Bronchial epithelial cell (primary cell): Measurements from ENCODE around the gene SH3GL1. TPM values are rescaled to one million over a fixed set of nuclear protein-coding genes. Genes with fewer than 3 reads are reported as not detected.
"Not testable (repeated sequence)": the region's sequence is repeated elsewhere in the genome, so short reads cannot be mapped to it uniquely, and the experiment has no call there.

Experiments used
- DNase-seq: peaks from one replicate; pipeline ENCODE4 v3.0.0-alpha.2; 2010; ENCODE audit warnings: low read depth
- FAIRE-seq: peaks from 2 replicates; lab custom pipeline; 2011; peaks lifted over from hg19 to GRCh38; lab: Jason Lieb, UNC
- H3K27me3 ChIP-seq: 2 replicates; pipeline ENCODE4 v1.5.1; 2011; ENCODE audit warnings: low read length; ENCODE audit not compliant: control insufficient read depth, insufficient read depth
- H3K36me3 ChIP-seq: 2 replicates; pipeline ENCODE4 v1.5.1; 2011; ENCODE audit warnings: low read length; ENCODE audit not compliant: control insufficient read depth, insufficient read depth
- H3K4me3 ChIP-seq: 2 replicates; pipeline ENCODE4 v1.5.1; 2011; ENCODE audit warnings: mild to moderate bottlenecking, low read depth, low read length, control low read depth
- CTCF ChIP-seq: IDR thresholded peaks from 2 replicates; pipeline ENCODE4 v1.5.1; 2011; ENCODE audit warnings: mild to moderate bottlenecking, moderate library complexity, low read length, control low read depth, inconsistent platforms; ENCODE audit not compliant: insufficient read depth, severe bottlenecking
- total RNA-seq: library from RNA; depleted of rRNA; stranded (reverse); fragments of >200 nt; gene quantifications from 2 replicates; pipeline ENCODE4 v1.2.1, GENCODE V29; 2014

Gene SH3GL1
- total RNA-seq, 1 donor from 2014 or later = 23.4 TPM

- no peak for FAIRE-seq
- H3K4me3 ChIP-seq = peak within 1 kb of the TSS; percentile 73
- no peaks in the 10 kb centered on the region for H3K27me3 ChIP-seq
- TF ChIP-seq CTCF = no peak
- H3K36me3 ChIP-seq = no peaks in the 10 kb centered on the region
- DNase-seq = peak; percentile 85
Measured at GRCh38 chr19:4338441-4339355, 61.6 kb downstream of the SH3GL1 start, which contains the start of gene STAP2. TSS of gene STAP2 (minus strand) at chr19:4338827. CDS start at chr19:4338753, 74 bp downstream.

DNA sequence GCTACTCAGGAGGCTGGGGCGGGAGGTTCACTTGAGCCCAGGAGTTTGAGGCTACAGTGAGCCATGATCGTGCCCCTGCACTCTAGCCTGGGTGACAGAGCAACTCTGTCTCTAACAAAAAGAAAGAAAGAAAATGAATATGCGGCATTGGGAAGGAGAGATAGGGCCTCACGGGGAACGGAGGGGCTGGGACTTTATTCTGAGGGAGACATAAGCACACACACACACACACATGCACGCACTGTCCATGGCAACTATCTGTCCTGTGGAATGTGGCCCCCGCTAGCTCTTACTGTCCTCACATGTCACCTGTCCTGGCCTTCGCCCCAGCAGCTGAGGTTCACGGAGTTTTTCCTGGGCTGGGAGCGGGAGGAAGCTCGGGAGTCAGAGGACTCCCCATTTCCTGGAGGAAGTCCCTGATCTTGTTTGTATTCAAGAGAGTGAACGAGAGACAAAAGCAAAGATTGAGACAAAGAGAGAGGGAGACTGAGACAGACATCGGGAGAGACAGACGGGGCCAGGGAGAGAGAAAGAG is 62.4 kb downstream of the SH3GL1 start:
- no peak for TF ChIP-seq CTCF
- no peak for FAIRE-seq
- no peaks in the 10 kb centered on the region for H3K27me3 ChIP-seq
- H3K4me3 ChIP-seq = peak overlapping the region; percentile 73
- no peak for DNase-seq
- no peaks in the 10 kb centered on the region for H3K36me3 ChIP-seq

GRCh38 chr19:4334929-4335570 is 65.3 kb downstream of the SH3GL1 start:
- Histone ChIP-seq H3K4me3 (no peak overlapping the region), H3K36me3 (no peaks in the 10 kb centered on the region), H3K27me3 (no peaks in the 10 kb centered on the region)
- FAIRE-seq (peak; percentile 91), DNase-seq (no peak)
- no peak for TF ChIP-seq CTCF

- FAIRE-seq (no peak), DNase-seq (no peak)
- H3K36me3 ChIP-seq = peaks cover 10% of the 10 kb centered on the region
- no peaks in the 10 kb centered on the region for H3K27me3 ChIP-seq
- no peak for TF ChIP-seq CTCF
- no peak overlapping the region for H3K4me3 ChIP-seq
Measured at GRCh38 chr19:4329858-4330257, 70.5 kb downstream of the SH3GL1 start.

- FAIRE-seq, H3K4me3 ChIP-seq, H3K27me3 ChIP-seq, DNase-seq: not testable (repeated sequence)
- peaks cover 10% of the 10 kb centered on the region for H3K36me3 ChIP-seq
Measured at GRCh38 chr19:4328991-4329681, 71.2 kb downstream of the SH3GL1 start.
